OCI-LY3 (cell line): Measurements from ENCODE around the gene CREB3L1.

Experiments
- CTCF ChIP-seq: fragments of 200-600, 300-600 bp; sonication (generic); IDR thresholded peaks from 2 replicates; pipeline ENCODE4 v1.5.1; 2014; ENCODE audit warnings: antibody characterized with exemption, low read length, low read depth
- EZH2phosphoT487 ChIP-seq: fragments of 200-600 bp; shearing (Covaris generic); IDR thresholded peaks from 2 replicates; pipeline ENCODE4 v1.6.1; 2018; ENCODE audit warnings: antibody characterized with exemption, mixed run types, low read depth

GRCh38 chr11:46302866-46303265, 25.4 kb downstream of the CREB3L1 start:
- no peak for TF ChIP-seq CTCF
- no peak for TF ChIP-seq EZH2phosphoT487
